HG02623 (cell line): Measurements from ENCODE around the gene OR2A42.
"Not testable (repeated sequence)": the region's sequence is repeated elsewhere in the genome, so short reads cannot be mapped to it uniquely, and the experiment has no call there.

Experiments
- ATAC-seq: cut with Tn5 transposase; IDR thresholded peaks from one replicate; pipeline ENCODE4 v1.9.1; 2021; ENCODE audit warnings: moderate library complexity; ENCODE audit not compliant: unreplicated experiment

The OR2A42 gene, protein sequence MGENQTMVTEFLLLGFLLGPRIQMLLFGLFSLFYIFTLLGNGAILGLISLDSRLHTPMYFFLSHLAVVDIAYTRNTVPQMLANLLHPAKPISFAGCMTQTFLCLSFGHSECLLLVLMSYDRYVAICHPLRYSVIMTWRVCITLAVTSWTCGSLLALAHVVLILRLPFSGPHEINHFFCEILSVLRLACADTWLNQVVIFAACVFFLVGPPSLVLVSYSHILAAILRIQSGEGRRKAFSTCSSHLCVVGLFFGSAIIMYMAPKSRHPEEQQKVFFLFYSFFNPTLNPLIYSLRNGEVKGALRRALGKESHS

DNA sequence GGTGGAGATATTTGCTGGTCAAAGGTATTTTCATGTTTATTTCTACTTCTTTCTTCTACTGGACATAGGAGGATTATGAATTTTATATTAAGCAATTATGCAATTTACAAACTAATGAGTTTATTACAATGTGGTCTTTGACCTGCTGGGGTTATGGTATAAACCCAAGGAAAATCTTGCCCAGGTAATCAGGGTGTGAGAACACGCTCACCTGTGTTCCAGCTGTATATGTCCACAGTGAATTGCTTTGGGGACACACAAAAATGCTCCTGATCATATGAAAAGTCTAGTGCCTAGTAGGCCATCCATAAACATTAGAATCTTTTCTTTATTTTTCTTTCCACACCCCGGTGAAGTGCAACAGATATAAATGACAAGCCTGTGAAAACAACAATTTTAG, at the start of gene OR2A42:
Gene OR2A42 (minus strand): TSS at position 241 of the 400 bp plus-strand sequence. CDS start 6,762 bp downstream, outside the sequence.
- ATAC-seq = not testable (repeated sequence)

DNA sequence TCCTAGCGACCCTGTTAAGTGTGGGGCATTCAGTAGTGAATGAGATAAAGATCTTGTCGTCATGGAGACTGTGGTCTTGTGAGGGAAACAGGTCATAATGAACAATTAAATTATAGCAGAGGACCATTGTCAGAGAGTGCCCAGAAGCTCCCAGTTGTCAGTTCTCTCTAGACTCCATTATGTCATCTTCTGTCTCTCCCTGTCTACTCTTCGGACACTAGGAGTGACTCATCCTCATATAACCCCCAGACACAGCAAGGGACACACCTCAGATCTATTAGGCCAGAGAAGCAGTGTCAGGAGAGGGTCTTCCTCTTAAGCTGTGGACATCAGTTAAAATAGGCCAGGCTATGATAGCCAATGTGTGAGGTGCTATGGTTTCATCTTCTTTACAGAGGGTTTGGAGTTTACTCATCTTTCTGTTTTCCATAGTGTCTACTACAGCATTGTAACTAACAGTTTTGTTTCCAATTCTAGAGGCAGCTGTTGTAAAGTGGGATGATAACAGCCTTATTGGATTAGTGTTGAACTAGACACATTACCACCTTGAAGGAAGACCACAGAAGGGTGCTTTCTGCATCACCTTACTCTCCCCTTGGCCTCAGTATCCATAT, 47.9 kb upstream of the OR2A42 start:
- ATAC-seq = not testable (repeated sequence)

DNA sequence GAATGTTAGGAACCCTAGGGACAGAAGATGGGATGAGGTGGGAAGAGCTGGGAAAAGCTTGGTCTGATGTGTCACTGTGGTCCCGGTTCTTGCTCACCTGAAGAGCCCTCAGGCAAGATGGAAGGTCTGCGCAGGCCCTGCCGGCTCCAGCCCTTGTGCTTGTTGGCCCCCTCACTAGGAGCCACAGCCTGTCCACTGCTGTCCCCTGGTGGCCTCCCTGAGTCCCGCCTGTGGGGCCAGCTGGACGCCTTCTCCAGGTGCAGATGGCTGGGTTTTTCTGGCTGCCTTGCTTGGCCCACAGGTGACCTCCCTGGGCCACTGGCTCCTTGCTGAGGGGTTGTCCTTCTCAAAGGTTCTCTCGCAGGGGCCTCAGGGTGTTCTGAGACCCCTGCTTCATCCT, 44.3 kb upstream of the OR2A42 start:
- ATAC-seq = not testable (repeated sequence)

DNA sequence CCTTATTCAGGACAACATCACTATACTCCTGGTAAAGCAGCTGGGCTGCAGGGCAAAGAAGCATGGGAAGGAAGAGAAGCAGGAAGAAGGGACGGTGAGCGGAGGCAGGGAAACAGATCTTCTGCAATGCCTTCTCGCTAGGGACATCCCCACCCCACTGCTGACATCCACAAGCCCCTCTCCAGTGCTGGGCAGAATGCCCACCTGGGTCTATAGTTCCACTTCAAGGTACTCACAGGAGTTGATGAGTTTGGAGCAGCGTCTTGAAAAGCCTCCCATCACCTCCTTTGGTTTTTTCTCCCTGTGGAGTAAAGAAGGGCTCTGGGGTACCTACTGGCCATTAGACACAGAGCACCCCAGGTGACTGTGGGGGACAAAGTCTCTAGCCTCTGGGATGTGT, 43.1 kb upstream of the OR2A42 start:
- ATAC-seq = not testable (repeated sequence)

DNA sequence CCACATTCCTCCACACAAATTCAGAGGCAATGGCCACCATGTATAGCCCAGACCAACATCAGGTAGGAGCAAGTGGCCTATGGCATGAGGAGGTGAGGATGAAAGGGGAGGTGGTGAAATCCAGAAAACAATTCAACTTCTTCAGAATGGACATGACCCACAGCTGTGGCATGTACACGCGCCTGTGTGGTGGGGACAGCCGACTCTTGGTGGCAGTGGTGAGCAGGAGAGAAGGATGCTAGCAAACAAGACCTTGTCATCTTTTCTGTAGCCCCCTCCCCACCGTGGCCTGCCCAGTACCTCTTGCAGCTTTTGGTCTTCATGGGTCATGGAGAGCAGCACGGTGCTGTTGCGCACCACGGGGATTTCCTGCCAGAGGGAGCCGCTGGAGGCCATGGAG, 42.6 kb upstream of the OR2A42 start:
- not testable (repeated sequence) for ATAC-seq

DNA sequence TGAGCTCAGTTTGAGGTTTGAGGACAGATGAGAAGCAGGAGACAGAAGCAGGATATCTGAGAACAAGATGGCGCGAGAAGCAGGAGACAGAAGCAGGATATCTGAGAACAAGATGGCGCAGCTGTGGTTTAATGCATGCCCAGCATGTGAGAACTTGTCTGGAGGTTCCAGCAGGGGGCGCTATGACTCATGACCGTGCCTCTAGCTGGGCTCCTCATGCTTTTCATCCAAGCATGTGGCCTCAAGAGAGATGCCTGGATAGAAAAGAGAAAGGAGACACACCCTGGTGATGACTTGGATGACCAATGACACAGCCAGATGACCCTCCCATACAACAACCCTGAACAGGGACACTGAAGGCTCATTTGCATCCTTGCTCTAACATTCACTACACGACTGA, 40.6 kb upstream of the OR2A42 start:
- not testable (repeated sequence) for ATAC-seq

DNA sequence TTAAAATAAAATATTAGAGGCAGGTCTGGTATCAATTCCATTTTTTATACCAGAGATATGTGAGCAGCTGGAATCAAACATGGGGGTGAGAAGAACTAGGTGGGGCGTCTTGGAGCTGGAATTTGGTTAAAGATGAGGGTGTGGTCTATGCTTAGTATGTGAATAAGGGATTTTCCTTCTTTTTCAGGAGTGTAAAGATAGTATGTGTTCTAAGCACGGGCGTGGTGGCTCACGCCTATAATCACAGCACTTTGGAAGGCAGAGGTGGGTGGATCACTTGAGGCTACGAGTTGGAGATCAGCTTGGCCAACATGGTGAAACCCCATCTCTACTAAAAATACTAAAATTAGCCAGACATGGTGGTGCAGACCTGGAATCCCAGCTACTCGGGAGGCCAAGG, 35.9 kb upstream of the OR2A42 start:
- not testable (repeated sequence) for ATAC-seq

DNA sequence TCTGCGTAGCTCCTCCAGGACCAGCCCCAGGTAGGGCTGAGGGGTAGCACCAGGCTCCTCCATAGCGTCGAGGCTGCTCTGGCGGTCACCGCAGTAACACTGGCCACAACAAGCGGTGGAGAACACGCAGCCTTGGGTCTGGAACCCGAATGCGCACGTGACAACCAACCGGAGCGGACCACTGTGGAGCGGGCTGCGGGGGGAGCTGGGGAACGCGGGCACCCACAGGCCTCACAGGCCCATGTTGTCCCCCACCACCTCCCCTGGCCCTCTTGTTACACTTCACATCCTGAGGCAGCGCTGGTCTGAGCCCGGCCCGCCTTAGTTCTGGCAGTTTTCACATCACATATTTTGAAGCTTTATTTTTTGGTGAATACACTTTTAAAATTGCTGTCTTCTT, 29.8 kb upstream of the OR2A42 start, which contains the start of gene CTAGE8:
Gene CTAGE8 (minus strand): TSS at position 101 of the 400 bp plus-strand sequence. CDS start 38 bp downstream, at position 63.
- not testable (repeated sequence) for ATAC-seq

DNA sequence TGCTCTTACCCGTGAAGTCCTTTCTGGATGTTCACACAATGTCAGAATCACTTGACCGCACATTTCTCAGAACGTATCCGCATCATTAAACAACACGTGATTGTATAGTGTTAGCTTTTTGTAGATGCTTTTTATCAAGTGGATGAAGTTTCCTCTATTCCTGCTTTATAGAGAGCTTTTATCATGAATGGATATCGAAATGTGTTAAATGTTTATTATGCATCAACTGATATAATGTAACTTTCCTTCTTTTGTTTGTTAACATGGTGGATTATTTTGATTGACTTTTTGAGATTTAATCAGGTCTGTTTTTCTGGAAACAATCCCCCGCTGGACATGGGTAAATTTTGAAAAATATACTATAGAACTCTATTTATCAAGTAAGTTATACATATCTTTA, 25.3 kb upstream of the OR2A42 start, which contains the start of gene OR2A7:
Gene OR2A7 (minus strand): TSS at position 101 of the 400 bp plus-strand sequence. CDS start 5,164 bp downstream, outside the sequence.
- ATAC-seq = not testable (repeated sequence)

DNA sequence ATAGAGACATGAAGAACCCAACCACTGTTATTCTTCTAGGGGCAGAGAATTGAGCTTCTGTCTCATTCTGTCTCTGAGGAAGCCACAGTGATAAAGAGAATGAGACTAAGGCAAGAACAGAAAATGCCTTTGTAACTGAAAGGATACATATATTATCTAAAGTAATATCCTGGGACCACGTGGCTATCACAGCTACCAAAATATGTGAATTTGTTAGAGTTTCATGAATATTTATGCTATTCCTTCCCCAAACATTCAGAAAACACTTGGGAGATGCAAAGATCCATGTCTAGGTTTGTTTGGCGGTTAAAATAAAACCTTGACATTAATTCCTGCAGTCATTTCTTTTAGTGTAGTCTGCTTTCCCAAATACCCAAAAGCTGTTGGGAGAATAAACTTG, 22.7 kb upstream of the OR2A42 start:
- not testable (repeated sequence) for ATAC-seq

DNA sequence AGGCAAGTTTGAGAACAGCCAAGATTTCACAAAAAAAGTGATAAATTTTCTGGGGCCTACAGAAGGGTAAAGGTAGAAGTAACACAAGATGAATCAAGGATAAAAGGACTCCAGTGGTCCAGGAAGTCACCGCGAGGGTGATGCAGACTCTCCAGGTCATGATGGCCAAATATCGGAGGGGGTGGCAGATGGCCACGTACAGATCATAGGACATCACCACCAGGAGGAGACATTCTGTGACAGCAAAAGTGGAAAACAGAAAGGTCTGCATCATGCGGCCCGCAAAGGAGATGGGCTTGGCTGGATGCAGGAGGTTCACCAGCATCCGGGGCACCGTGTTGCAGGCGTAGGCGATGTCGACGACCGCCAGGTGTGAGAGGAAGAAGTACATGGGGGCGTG, 19.7 kb upstream of the OR2A42 start:
- ATAC-seq = not testable (repeated sequence)

DNA sequence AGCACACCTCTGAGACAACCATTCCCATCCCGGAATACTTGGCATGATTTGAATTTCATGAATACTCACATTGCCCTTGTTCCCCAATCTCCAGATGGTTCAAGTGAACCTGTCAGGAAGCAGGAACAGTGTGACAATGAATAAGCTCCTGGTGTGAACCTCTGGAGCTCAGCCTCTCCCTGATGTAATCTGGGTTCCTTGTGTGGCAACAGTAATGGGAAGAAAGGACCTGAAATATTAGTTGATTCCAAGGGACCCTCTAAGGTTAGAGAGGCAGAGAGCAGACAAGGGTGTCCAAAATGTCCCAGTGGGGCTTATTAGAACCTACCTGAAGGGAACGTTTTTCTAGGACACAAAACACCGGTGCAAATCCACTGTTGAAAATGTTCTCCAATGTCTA, 16.7 kb upstream of the OR2A42 start:
- no peak for ATAC-seq

DNA sequence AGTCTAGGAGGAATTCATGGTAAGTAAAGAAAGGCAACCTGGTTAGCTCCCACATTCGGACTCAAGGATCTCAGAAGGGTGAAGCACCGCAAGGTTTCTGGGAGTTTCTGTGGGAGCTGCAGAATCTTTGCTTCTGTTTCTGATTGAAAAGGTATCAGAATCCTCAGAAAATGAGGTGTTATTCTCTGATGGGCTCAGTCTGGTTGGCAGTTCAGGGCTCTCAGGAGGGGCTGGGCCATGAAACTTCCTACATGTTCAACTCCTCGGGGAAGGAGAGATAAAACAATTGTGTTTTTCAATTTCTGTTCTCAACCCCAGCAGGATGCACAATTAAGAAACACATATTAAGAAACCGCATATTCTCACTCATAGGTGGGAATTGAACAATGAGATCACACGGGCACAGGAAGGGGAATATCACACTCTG, 16.1 kb upstream of the OR2A42 start:
- ATAC-seq = no peak

DNA sequence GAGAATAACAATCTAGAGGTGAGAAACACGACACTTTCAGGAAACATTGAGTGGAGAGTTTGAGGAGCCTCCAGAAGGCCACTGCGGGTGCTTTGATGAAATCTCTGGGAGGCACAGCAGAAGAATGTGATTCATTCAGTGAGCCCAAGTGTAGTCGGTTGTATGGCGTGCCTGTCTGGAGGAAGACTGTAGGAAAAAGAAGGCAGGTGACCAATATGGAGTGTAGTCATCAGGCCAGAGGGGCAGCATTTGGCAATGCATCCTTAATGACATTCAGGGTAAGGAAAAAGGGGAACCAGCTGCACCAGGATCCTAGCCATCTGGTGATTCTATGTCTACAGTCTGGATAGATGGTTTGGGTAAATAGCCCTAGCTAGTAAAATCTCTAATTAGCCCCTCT, 12.9 kb upstream of the OR2A42 start:
- ATAC-seq = not testable (repeated sequence)

DNA sequence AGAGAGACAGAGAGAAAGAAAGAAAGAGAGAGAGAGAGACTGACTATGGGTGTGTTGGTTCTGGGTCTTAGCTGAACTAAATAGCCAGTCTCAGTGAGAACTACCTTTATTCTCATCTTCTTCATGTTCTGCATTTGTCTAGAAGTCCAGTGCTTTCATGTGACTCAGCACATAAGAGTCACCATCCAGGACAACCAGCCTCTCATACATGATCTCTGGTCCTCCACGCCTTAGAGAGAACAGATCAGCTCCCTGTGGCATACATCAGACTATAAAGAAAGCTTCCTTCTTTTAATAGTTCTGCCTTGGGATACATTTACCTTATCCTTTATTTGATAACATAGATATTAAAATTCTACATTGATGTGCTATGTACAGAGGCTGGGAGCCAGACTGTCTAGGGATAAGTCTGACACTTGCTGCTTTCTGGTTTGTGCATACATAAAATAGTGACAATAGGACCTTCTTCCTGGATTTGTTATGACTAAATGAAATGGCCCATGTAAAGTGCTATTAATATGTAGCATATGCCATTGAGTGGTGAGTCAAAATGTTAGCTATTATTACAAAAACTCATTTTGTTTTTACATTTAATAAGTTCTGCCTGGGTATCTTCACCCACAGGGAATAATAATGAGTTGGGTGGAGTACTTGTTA, 8.4 kb upstream of the OR2A42 start:
- not testable (repeated sequence) for ATAC-seq

DNA sequence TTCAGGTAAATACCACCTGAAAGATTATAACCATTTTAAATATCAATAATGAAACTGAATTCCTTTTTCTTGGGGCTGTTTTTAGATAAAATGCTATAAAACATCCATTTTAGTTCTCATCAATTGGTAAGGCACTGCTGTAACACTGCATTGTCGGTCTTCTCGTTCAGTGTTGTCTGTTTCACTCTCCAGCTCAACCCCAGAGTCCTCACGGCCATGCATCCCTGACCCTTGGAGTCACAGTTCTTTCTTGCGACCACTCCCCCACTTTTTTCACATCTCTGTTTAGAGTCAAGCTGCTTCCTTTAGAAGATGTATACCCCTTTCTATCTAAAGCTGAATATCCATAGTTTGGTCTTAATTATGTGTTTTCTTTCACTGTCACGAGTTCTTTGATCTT, 7.6 kb upstream of the OR2A42 start:
- ATAC-seq = not testable (repeated sequence)

DNA sequence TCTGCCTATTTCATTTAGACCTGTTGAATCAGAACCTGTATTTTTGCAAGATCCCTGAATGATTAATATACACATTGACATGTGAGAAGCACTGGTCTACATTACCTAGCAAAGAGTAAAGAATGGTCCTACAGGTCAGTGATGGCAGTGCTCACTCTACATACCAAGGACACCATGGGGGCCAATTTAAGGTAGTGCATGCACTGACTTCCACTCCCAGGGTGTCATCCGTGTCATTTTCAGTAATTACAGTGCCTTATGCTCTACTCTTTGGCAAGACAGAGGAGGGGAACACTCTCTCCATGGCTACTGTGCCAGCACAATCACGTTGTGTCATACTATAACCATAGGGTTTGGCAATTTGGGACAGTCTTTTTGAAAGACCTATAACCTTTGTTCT, 6.0 kb upstream of the OR2A42 start:
- ATAC-seq = not testable (repeated sequence)

DNA sequence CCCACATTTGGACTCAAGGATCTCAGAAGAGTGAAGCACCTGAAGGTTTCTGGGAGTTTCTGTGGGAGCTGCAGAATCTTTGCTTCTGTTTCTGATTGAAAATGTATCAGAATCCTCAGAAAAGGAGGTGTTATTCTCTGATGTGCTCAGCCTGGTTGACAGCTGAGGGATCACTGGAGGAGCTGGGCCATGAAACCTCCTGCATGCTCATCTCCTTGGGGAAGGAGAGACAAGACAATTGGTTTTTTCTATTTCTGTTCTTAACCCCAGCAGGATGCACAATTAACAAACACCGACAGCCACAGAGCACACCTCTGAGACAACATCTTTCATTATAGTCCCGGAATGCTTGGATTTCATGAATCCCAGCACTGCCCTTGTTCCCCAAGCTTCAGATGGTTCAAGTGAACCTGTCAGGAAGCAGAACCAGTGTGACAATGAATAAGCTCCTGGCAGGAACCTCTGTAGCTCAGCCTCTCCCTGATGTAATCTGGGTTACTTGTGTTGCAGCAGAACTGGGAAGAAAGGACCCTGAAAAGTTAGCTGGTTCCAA, 799 bp downstream of the OR2A42 start:
- not testable (repeated sequence) for ATAC-seq

DNA sequence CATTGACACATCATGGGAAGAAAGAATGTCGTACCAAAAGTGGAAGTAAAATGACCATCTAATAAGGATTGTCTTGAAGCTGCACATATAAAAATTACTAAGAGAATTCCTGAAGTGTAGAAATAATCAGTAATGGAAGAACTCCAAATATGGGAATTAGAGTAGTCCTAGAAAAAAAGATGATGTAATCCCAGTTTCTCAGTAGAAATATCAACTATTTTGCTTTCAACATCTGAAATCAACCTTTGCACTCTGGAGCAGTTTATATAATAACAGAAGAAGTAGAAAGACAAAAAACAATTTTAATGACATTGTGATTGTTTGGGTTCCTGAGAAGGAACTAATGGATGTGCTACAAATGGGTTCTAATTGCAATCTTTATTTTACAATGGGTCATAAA, 6.4 kb downstream of the OR2A42 start:
- not testable (repeated sequence) for ATAC-seq

DNA sequence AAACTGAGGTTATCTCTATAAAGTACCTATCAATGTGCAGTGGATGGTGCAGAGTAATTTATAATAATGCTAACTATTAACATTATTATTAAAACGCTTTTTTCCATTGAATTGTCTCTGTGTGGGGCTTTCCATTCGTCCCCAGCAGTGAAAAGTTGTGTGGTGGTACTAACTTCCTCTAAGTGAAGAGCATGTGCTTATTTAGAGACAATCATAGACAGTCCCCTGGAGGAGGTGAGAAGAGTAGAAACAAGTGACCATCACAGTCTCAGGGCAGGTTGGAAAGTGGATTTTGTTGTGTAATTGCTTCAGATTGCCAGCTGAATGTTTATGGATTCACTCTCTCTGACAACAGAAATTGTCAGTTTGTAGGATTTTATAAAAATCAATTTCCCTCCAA, 8.4 kb downstream of the OR2A42 start:
- not testable (repeated sequence) for ATAC-seq

DNA sequence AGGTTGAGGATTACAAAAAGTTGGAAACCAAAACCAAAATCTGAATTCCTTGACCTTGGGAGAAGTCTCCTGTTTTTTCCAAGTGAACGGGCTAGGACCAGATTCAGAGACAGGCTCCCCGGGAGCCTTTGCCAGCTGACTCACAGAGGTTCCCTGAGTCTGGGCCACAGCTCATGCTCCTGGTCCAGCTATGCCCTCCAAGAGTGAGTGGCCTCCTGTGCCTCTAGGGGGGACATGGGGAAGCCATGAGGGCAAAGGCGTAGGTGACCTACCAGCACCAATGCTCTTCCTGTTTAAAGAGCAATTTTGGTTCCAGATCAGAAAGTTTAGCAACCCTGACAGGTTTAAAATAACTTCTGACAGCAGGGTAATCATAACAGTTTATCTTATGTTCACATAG, 10.6 kb downstream of the OR2A42 start:
- not testable (repeated sequence) for ATAC-seq
